Effector CD4-positive, alpha-beta T cell (primary cell): ENCODE measurements around the gene CTXND1. TPM values are rescaled to one million over a fixed set of nuclear protein-coding genes. Genes with fewer than 3 reads are reported as not detected.
"Not testable (repeated sequence)": the region's sequence is repeated elsewhere in the genome, so short reads cannot be mapped to it uniquely, and the experiment has no call there.

Source experiments
- DNase-seq: peaks from one replicate; pipeline ENCODE4 v3.0.0-alpha.2; 2020
- total RNA-seq: gene quantifications from one replicate; lab custom pipeline; 2026; lab: John Stamatoyannopoulos, UW

CTXND1 gene
- not detected for total RNA-seq

GRCh38 chr15:80252121-80252518 lies at the start of gene CTXND1:
Gene CTXND1, minus strand, starts transcription at chr15:80252213. Its CDS starts 50,264 bp downstream, at chr15:80201949.
- no peak for DNase-seq

- DNase-seq, result no peak
Observed at GRCh38 chr15:80301472-80301871, 49.5 kb upstream of the CTXND1 start.

- DNase-seq, result not testable (repeated sequence)
Observed at GRCh38 chr15:80295777-80296176, 43.8 kb upstream of the CTXND1 start.

GRCh38 chr15:80292079-80292478 lies 40.1 kb upstream of the CTXND1 start:
- no peak for DNase-seq

GRCh38 chr15:80290891-80291290 lies 38.9 kb upstream of the CTXND1 start:
- not testable (repeated sequence) for DNase-seq

- no peak for DNase-seq
Observed at GRCh38 chr15:80289528-80290495, 37.8 kb upstream of the CTXND1 start.

GRCh38 chr15:80288131-80288530 lies 36.1 kb upstream of the CTXND1 start:
- no peak for DNase-seq

GRCh38 chr15:80286055-80286454 lies 34.0 kb upstream of the CTXND1 start:
- no peak for DNase-seq

GRCh38 chr15:80285379-80285778 lies 33.4 kb upstream of the CTXND1 start:
- no peak for DNase-seq

- DNase-seq, result no peak
Observed at GRCh38 chr15:80283531-80283930, 31.5 kb upstream of the CTXND1 start.

GRCh38 chr15:80277147-80277546 lies 25.1 kb upstream of the CTXND1 start:
- no peak for DNase-seq

GRCh38 chr15:80275961-80276360 lies 23.9 kb upstream of the CTXND1 start:
- no peak for DNase-seq

- DNase-seq, result no peak
Observed at GRCh38 chr15:80274996-80275395, 23.0 kb upstream of the CTXND1 start.

- no peak for DNase-seq
Observed at GRCh38 chr15:80274554-80274953, 22.5 kb upstream of the CTXND1 start.

GRCh38 chr15:80272987-80273386 lies 21.0 kb upstream of the CTXND1 start:
- DNase-seq, result no peak

- DNase-seq, result no peak
Observed at GRCh38 chr15:80270472-80270871, 18.5 kb upstream of the CTXND1 start.

GRCh38 chr15:80268101-80268500 lies 16.1 kb upstream of the CTXND1 start:
- DNase-seq, result no peak

- no peak for DNase-seq
Observed at GRCh38 chr15:80267658-80268057, 15.6 kb upstream of the CTXND1 start.

GRCh38 chr15:80266745-80267144 lies 14.7 kb upstream of the CTXND1 start:
- no peak for DNase-seq

- DNase-seq, result no peak
Observed at GRCh38 chr15:80266113-80266512, 14.1 kb upstream of the CTXND1 start.

GRCh38 chr15:80265021-80265420 lies 13.0 kb upstream of the CTXND1 start:
- DNase-seq, result no peak

GRCh38 chr15:80264031-80264430 lies 12.0 kb upstream of the CTXND1 start:
- DNase-seq, result no peak

GRCh38 chr15:80260551-80260950 lies 8.5 kb upstream of the CTXND1 start:
- DNase-seq, result no peak

GRCh38 chr15:80259942-80260510 lies 8.0 kb upstream of the CTXND1 start:
- no peak for DNase-seq
